GM12878 (cell line): Measurements from ENCODE around the gene BCL2L12. TPM values are rescaled to one million over a fixed set of nuclear protein-coding genes. Genes with fewer than 3 reads are reported as not detected.

Experiments
- BACH1 ChIP-seq: fragments of 450-650 bp; IDR thresholded peaks from 2 replicates; pipeline ENCODE4 v1.6.1; 2017; ENCODE audit warnings: mild to moderate bottlenecking, borderline replicate concordance
- CBX5 ChIP-seq: sonication (generic); IDR thresholded peaks from 2 replicates; pipeline ENCODE4 v1.6.1; 2016; ENCODE audit warnings: low read depth, moderate library complexity, mild to moderate bottlenecking, inconsistent platforms
- E2F8 ChIP-seq: fragments of 450-650 bp; IDR thresholded peaks from 2 replicates; pipeline ENCODE4 v1.6.1; 2018; ENCODE audit warnings: mild to moderate bottlenecking, low read depth, moderate library complexity; ENCODE audit not compliant: partially characterized antibody
- IKZF2 ChIP-seq, 2 experiments: fragments of 450-650 bp; IDR thresholded peaks; 2 replicates each; pipeline ENCODE4 v1.6.1; 2017; ENCODE audit warnings: mild to moderate bottlenecking in 2 of 2, moderate library complexity in 2 of 2
- MEF2A ChIP-seq: IDR thresholded peaks from 2 replicates; pipeline ENCODE4 v1.6.1; 2011; ENCODE audit warnings: low read depth, mild to moderate bottlenecking, low read length, moderate library complexity; ENCODE audit not compliant: insufficient read depth
- MEF2B ChIP-seq: fragments of 450-650 bp; IDR thresholded peaks from 2 replicates; pipeline ENCODE4 v1.6.1; 2018; ENCODE audit warnings: mild to moderate bottlenecking, moderate library complexity; ENCODE audit not compliant: partially characterized antibody, poor library complexity, severe bottlenecking
- MXI1 ChIP-seq: fragments of 150-350 bp; IDR thresholded peaks from 2 replicates; pipeline ENCODE4 v1.6.1; 2011; ENCODE audit warnings: low read depth, mild to moderate bottlenecking, inconsistent platforms, low read length, improper control_type of control experiment
- POLR2AphosphoS2 ChIP-seq: IDR thresholded peaks from 2 replicates; pipeline ENCODE4 v1.6.1; 2011; ENCODE audit warnings: low read depth, mild to moderate bottlenecking, low read length, improper control_type of control experiment, moderate library complexity
- SMAD5 ChIP-seq: IDR thresholded peaks from 2 replicates; pipeline ENCODE4 v1.6.1; 2016; ENCODE audit warnings: antibody characterized with exemption, low read depth
- TAF1 ChIP-seq: IDR thresholded peaks from 2 replicates; pipeline ENCODE4 v1.6.1; 2011; ENCODE audit warnings: mild to moderate bottlenecking, low read depth, low read length, borderline replicate concordance
- TCF3 ChIP-seq: IDR thresholded peaks from 2 replicates; pipeline ENCODE4 v1.6.1; 2012; ENCODE audit warnings: low read depth, mild to moderate bottlenecking, low read length, borderline replicate concordance; ENCODE audit not compliant: insufficient read depth
- polyA plus RNA-seq, 11 experiments: library from polyadenylated mRNA; depleted of rRNA in 4 of 11; unstranded in 6 of 11; stranded (reverse) in 5 of 11; fragments of >200 nt; fragmentation: Nextera tagmentation in 4 of 11; fragmentation: Illumina TruSeq in 1 of 11; extraction: Ambion mirVana in 4 of 11; extraction: Trizol in 1 of 11; gene quantifications; 1 replicate in 1 of 11; 2 replicates in 10 of 11; pipeline versions ENCODE4 v1.2.1 to v1.2.3, GENCODE V29; 2011 to 2016; ENCODE audit warnings: inconsistent platforms in 2 of 11, missing spikeins in 2 of 11, low read depth in 1 of 11
- total RNA-seq, 4 experiments: library from RNA; depleted of rRNA in 3 of 4; stranded (reverse); fragments of >200 nt in 3 of 4; fragmentation: Illumina TruSeq in 1 of 4; extraction: Trizol in 1 of 4; gene quantifications; 2 replicates each; pipeline versions ENCODE4 v1.2.1 to v1.2.3, GENCODE V29; 2013 to 2021
- TF ChIP-seq, protein P1 (sequence below): IDR thresholded peaks from 2 replicates; pipeline ENCODE4 v1.6.1; 2011; ENCODE audit warnings: mild to moderate bottlenecking, low read depth, low read length, moderate library complexity; ENCODE audit not compliant: insufficient replicate concordance
- TF ChIP-seq, protein P2 (sequence below): fragments of 450-650 bp; IDR thresholded peaks from 2 replicates; pipeline ENCODE4 v1.6.1; 2016; ENCODE audit warnings: mild to moderate bottlenecking, moderate library complexity, borderline replicate concordance
- TF ChIP-seq, protein P3 (sequence below): fragments of 450-650 bp; IDR thresholded peaks from 2 replicates; pipeline ENCODE4 v1.6.1; 2016; ENCODE audit warnings: mild to moderate bottlenecking
- TF ChIP-seq, protein P4 (sequence below): fragments of 450-650 bp; formaldehyde crosslinking; IDR thresholded peaks from 2 replicates; pipeline ENCODE4 v1.4.0; 2022; ENCODE audit warnings: mild to moderate bottlenecking, moderate library complexity

BCL2L12 gene
- total and polyA plus RNA-seq, 10 of the 15 experiments (the other 5 are each of a cell fraction or from before 2014, with no cell fraction given): 1.8 to 143 (median 50.4) TPM

DNA sequence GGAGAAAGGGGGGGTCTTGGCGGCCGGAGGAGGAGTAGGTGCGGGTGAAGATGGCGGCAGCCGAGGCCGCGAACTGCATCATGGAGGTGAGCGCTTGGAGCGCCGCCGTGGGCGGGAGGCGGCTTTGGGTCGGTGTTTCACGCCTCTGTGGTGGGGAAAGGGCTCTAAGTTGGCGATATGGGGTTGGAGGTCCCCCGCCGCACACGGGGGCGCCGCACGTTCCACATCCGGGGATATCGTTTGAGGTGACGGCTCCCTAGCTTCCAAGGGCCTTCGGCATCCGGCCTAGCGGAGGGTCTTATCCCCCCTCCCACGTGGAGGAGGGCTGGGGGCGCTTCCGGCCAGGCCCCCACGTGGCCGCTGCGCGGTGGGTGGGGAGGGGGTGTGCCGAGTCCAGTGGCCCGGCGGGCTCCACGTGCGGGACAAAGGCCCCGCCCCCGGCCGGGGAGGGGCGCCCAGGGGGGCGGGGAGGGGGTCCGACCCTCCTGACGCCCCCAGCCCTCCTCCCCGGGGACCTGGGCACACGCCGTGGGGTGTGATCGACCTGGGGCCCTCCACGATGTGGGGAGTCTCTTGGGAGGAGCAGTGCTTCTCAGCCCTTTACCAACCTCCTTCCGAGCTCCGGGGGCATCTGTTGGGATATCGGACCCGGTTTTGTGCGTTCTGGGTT lies 11.6 kb downstream of the BCL2L12 start, which contains the start of gene PRMT1 (continued):
- TF ChIP-seq MEF2B (peak; percentile 83), TAF1 (peak; percentile 83), MXI1 (peak; percentile 92), POLR2AphosphoS2 (0 out of 2 replicates have a peak, but pooled peaks have one; percentile 59), MEF2A (no peak), IKZF2 (IDR thresholded peaks at IDR 0.05) (peak in 1 of 2 experiments; percentile 57; a peak in 2 of 4 replicates), TCF3 (0 out of 2 replicates have a peak, but pooled peaks have one; percentile 14), CBX5 (no peak), E2F8 (no peak), SMAD5 (peak; percentile 89), BACH1 (peak; percentile 75; the same call in 1 of the 2 replicates)
- TF ChIP-seq, protein P1, sequence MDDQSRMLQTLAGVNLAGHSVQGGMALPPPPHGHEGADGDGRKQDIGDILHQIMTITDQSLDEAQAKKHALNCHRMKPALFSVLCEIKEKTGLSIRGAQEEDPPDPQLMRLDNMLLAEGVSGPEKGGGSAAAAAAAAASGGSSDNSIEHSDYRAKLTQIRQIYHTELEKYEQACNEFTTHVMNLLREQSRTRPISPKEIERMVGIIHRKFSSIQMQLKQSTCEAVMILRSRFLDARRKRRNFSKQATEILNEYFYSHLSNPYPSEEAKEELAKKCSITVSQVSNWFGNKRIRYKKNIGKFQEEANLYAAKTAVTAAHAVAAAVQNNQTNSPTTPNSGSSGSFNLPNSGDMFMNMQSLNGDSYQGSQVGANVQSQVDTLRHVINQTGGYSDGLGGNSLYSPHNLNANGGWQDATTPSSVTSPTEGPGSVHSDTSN: no peak
- TF ChIP-seq, protein P2, sequence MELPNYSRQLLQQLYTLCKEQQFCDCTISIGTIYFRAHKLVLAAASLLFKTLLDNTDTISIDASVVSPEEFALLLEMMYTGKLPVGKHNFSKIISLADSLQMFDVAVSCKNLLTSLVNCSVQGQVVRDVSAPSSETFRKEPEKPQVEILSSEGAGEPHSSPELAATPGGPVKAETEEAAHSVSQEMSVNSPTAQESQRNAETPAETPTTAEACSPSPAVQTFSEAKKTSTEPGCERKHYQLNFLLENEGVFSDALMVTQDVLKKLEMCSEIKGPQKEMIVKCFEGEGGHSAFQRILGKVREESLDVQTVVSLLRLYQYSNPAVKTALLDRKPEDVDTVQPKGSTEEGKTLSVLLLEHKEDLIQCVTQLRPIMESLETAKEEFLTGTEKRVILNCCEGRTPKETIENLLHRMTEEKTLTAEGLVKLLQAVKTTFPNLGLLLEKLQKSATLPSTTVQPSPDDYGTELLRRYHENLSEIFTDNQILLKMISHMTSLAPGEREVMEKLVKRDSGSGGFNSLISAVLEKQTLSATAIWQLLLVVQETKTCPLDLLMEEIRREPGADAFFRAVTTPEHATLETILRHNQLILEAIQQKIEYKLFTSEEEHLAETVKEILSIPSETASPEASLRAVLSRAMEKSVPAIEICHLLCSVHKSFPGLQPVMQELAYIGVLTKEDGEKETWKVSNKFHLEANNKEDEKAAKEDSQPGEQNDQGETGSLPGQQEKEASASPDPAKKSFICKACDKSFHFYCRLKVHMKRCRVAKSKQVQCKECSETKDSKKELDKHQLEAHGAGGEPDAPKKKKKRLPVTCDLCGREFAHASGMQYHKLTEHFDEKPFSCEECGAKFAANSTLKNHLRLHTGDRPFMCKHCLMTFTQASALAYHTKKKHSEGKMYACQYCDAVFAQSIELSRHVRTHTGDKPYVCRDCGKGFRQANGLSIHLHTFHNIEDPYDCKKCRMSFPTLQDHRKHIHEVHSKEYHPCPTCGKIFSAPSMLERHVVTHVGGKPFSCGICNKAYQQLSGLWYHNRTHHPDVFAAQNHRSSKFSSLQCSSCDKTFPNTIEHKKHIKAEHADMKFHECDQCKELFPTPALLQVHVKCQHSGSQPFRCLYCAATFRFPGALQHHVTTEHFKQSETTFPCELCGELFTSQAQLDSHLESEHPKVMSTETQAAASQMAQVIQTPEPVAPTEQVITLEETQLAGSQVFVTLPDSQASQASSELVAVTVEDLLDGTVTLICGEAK: no peak
- TF ChIP-seq, protein P3, sequence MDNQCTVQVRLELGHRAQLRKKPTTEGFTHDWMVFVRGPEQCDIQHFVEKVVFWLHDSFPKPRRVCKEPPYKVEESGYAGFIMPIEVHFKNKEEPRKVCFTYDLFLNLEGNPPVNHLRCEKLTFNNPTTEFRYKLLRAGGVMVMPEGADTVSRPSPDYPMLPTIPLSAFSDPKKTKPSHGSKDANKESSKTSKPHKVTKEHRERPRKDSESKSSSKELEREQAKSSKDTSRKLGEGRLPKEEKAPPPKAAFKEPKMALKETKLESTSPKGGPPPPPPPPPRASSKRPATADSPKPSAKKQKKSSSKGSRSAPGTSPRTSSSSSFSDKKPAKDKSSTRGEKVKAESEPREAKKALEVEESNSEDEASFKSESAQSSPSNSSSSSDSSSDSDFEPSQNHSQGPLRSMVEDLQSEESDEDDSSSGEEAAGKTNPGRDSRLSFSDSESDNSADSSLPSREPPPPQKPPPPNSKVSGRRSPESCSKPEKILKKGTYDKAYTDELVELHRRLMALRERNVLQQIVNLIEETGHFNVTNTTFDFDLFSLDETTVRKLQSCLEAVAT: peak; percentile 87
- TF ChIP-seq, protein P4, sequence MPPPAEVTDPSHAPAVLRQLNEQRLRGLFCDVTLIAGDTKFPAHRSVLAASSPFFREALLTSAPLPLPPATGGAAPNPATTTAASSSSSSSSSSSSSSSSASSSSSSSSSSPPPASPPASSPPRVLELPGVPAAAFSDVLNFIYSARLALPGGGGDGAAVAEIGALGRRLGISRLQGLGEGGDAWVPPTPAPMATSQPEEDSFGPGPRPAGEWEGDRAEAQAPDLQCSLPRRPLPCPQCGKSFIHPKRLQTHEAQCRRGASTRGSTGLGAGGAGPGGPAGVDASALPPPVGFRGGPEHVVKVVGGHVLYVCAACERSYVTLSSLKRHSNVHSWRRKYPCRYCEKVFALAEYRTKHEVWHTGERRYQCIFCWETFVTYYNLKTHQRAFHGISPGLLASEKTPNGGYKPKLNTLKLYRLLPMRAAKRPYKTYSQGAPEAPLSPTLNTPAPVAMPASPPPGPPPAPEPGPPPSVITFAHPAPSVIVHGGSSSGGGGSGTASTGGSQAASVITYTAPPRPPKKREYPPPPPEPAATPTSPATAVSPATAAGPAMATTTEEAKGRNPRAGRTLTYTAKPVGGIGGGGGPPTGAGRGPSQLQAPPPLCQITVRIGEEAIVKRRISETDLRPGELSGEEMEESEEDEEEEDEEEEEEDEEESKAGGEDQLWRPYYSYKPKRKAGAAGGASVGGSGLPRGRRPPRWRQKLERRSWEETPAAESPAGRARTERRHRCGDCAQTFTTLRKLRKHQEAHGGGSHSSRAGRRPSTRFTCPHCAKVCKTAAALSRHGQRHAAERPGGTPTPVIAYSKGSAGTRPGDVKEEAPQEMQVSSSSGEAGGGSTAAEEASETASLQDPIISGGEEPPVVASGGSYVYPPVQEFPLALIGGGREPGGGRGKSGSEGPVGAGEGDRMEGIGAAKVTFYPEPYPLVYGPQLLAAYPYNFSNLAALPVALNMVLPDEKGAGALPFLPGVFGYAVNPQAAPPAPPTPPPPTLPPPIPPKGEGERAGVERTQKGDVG (CRISPR knock-in tag): no peak
